Muscle of leg (tissue), 11 donors: Measurements from ENCODE around the gene MMP24. TPM values are rescaled to one million over a fixed set of nuclear protein-coding genes. Genes with fewer than 3 reads are reported as not detected.

ENCODE experiments used
- DNase-seq: peaks from one replicate; pipeline ENCODE4 v3.0.0; 2013
- H3K27ac ChIP-seq: one replicate; pipeline ENCODE4 v1.5.1; 2013; ENCODE audit warnings: mild to moderate bottlenecking, low read length, control low read depth
- H3K27me3 ChIP-seq: one replicate; pipeline ENCODE4 v1.6.1; 2013; ENCODE audit warnings: low read length; ENCODE audit not compliant: control insufficient read depth, insufficient read depth
- H3K36me3 ChIP-seq: one replicate; pipeline ENCODE4 v1.6.1; 2013; ENCODE audit warnings: low read length; ENCODE audit not compliant: control insufficient read depth, insufficient read depth
- H3K4me1 ChIP-seq: one replicate; pipeline ENCODE4 v1.6.1; 2013; ENCODE audit warnings: low read length; ENCODE audit not compliant: control insufficient read depth, insufficient read depth
- H3K4me3 ChIP-seq: one replicate; pipeline ENCODE4 v1.5.1; 2013; ENCODE audit warnings: low read length, control low read depth
- H3K9me3 ChIP-seq: replicated peaks from 2 replicates; pipeline ENCODE4 v1.6.1; 2013; ENCODE audit warnings: low read depth, low read length; ENCODE audit not compliant: control insufficient read depth
- WGBS: methylation state at CpG from one replicate; pipeline ENCODE4 v1.1.5; 2013; ENCODE audit warnings: missing lambda C conversion rate; ENCODE audit not compliant: insufficient coverage; 5-methylcytosine and 5-hydroxymethylcytosine counted together
- polyA plus RNA-seq, 8 donors: library from polyadenylated mRNA; unstranded; fragments of 120-200 nt; gene quantifications; one replicate each; pipeline versions ENCODE4 v1.2.1 to v1.2.3, GENCODE V29; 2013; ENCODE audit warnings: inconsistent platforms in 1 of 8, low replicate concordance in 1 of 8; ENCODE audit not compliant: insufficient read length in 8 of 8, insufficient read depth in 1 of 8
- total RNA-seq: library from RNA; stranded (reverse); fragments of 120-200 nt; gene quantifications from one replicate; pipeline ENCODE4 v1.2.4, GENCODE V29; 2013

The MMP24 gene
- total and polyA plus RNA-seq, 9 donors, result 0.27 to 0.61 (median 0.36) TPM

DNA sequence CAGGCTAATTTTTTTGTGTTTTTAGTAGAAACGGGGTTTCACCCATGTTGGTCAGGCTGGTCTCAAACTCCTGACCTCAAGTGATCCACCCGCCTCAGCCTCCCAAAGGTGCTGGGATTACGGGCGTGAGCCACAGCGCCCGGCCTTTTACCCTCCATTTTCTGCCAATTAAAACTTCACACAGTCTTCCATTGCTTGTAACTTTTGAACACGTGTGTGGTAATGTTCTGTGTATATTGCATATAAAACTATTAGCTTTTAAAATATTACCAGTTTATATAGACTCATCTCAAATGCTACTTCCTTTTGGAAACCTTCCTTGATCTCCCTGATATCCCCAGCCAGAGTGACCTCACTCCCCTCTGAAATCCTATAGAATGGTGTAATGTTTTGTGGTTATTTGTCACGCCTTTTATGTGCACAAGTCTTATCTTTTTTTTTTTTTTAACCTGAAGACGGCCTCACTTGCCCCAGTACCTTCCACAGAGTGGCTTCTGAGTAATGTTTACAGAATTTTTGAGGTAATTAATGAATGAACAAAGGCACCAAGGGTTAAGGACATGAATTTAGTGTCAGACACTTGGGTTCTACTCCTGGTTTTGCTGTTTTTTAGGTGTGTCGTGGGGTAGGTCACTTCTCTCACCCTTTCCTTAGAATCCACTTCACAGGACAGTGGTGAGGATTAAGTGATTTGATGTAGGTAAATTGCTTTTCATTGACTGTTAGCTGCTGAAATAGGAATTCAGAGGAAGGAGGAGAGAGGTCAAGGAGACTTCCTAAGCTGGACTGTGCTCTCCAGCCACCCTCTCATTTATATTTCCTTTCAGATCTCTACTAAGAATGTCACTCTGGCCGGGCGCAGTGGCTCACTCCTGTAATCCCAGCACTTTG, 11.2 kb upstream of the MMP24 start:
- no peaks in the 10 kb centered on the region for H3K4me1 ChIP-seq
- WGBS, result 81% methylated on average over 2 of the region's 12 CpGs
- H3K27me3 ChIP-seq, result no peaks in the 10 kb centered on the region
- no peaks in the 10 kb centered on the region for H3K36me3 ChIP-seq
- no peaks in the 10 kb centered on the region for H3K9me3 ChIP-seq
- no peak for DNase-seq
- H3K4me3 ChIP-seq, result no peak overlapping the region
- no peak overlapping the region for H3K27ac ChIP-seq

DNA sequence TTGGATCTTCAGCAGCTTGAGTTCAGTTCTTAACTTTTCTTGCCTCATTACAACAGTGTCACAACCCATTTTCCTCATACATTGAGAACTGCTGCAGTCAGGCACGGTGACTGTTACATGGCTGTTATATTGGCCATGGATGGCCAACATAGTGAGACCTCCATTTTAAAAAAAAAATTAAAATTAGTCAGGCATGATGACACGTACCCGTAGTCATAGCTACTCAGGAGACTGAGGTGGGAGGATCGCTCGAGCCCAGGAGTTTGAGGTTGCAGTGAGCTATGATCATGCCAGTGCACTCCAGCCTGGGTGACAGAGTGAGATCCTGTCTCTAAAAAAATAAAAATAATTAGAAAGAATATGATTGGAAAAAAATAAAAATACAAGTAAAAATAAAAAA, 9.9 kb upstream of the MMP24 start:
- DNase-seq, result no peak
- no CpG with 5 or more reads among the region's 5 CpGs for WGBS

DNA sequence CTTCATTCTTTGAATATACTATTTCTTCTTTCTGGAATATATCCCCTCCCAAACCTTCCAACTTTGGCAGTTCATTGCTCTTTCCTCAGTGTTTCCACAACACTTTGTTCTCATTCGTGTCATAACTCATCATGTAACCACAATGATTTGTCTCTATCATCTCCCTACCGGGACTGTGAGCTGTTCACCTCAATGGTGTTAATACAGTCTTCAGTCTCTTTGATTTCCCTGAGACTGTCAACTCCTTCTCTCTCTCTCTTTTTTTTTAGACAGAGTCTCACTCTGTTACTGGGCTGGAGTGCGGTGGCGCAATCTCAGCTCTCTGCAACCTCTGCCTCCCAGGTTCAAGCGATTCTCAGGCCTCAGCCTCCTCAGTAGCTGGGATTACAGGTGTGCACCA, 2.5 kb upstream of the MMP24 start:
- no peaks in the 10 kb centered on the region for H3K36me3 ChIP-seq
- no peak overlapping the region for H3K4me3 ChIP-seq
- H3K27ac ChIP-seq, result no peak overlapping the region
- H3K9me3 ChIP-seq, result no peaks in the 10 kb centered on the region
- peaks cover 17% of the 10 kb centered on the region for H3K27me3 ChIP-seq
- 91% methylated on average over 5 of the region's 5 CpGs for WGBS
- no peak for DNase-seq
- peaks cover 7% of the 10 kb centered on the region for H3K4me1 ChIP-seq

More for the DNA sequence above, 9.9 kb upstream of the MMP24 start:
- Histone ChIP-seq H3K27me3 (no peaks in the 10 kb centered on the region), H3K4me1 (no peaks in the 10 kb centered on the region), H3K9me3 (no peaks in the 10 kb centered on the region), H3K36me3 (no peaks in the 10 kb centered on the region), H3K27ac (no peak overlapping the region), H3K4me3 (no peak overlapping the region)

DNA sequence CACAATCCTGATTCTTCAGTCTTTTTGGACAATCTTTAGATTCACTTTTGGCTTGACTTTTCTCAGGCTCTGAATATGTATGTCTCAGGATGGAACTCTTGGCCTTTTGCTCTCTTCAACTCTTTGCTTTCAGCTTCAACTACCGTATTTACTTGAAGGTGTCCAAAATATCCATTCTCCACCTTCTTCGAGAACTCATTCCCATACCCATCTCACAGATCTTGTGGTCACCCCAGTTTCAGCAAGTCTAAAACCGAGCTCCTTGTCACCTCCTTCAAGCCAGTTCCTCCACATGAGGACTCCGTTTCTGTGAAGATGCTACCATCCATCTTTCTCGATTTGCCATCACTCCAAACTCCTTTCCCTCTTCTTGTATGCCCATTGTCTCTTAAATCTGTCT, 2.0 kb upstream of the MMP24 start:
- no peak for DNase-seq
- 92% methylated on average over 5 of the region's 5 CpGs for WGBS
- Histone ChIP-seq H3K36me3 (no peaks in the 10 kb centered on the region), H3K4me1 (peaks cover 7% of the 10 kb centered on the region), H3K27ac (no peak overlapping the region), H3K27me3 (peaks cover 17% of the 10 kb centered on the region), H3K4me3 (no peak overlapping the region), H3K9me3 (no peaks in the 10 kb centered on the region)

DNA sequence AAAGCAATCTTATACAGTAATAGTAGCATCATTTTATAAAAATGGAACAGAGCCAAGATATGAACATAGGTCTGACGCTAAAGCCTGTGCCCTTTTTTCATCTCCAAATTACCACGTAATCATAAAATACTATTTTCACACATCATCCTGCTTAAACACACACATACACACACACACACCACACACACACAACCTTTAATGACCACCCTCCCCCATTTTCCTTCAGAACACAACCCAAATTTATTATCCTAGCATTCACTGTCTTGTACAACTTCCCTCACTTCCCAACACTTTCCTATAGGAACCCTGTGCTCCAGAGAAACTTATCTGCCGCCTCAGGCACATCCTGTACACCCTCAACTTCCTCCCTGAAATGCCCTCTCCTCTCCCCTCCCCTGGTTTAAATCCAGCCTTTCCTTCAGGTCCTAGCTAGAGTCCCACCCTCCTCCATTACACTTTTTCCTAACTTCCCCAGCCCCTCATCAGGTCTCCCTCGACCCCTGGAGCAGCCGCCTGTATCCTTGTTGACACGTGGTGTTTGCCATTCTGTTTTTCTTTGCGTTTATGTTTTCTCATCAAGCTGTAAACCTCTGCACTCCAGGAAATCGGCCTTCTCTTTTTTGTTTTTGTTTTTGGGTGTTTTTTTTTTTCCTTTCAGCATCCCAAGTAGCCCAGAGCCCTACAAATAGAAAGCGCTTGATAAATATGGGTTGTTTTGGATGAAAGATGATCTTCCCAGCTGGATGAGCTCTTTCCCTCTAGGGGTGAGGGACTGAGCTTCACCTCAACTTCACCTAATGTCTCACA, 968 bp upstream of the MMP24 start:
- H3K4me3 ChIP-seq, result no peak overlapping the region
- H3K36me3 ChIP-seq, result no peaks in the 10 kb centered on the region
- H3K4me1 ChIP-seq, result peaks cover 7% of the 10 kb centered on the region
- no peak overlapping the region for H3K27ac ChIP-seq
- H3K9me3 ChIP-seq, result no peaks in the 10 kb centered on the region
- WGBS, result 61% methylated on average over 3 of the region's 9 CpGs
- H3K27me3 ChIP-seq, result peaks cover 17% of the 10 kb centered on the region
- DNase-seq, result peak; percentile 12

DNA sequence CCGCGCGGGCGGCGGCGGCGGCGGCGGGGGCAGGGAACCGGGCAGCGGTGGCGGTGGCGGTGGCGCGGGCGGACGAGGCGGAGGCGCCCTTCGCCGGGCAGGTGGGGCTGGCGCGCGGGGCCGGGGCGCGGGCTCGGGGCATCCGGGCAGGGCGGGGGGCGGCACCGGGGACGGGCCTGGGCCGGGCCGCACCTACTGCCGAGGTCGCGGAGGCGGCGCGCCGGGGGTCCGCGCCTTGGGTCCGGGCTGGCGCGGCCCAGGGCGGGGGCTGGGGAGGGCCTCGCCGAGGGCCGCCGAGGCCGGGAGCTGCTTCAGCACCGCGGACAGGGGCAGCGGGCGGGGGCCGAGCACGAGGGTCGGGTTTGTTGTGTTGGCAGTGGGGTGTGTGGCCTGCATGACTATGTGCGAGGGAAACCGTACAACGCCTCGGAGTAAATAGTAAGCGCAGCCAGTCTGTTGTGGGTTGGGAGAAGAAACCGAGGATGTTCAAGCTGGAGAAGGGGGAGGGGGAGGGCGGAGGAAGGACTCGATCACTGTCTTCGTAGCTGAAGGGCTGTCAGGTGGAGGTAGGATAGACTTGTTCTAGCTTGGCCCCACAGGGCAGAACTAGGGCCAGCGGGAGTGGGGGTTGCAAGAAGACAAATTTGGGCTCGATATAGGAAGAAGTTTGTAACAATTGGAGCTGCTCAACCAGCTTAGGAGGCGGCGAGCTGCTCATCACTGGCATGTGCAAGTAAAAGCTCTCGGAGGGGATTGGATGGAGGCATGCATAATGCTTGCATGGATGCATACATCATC, 593 bp downstream of the MMP24 start:
- no peaks in the 10 kb centered on the region for H3K36me3 ChIP-seq
- no peak overlapping the region for H3K27ac ChIP-seq
- H3K4me3 ChIP-seq, result no peak overlapping the region
- 2% methylated on average over 71 of the region's 74 CpGs for whole genome bisulfite sequencing
- no peaks in the 10 kb centered on the region for H3K9me3 ChIP-seq
- peaks cover 17% of the 10 kb centered on the region for H3K27me3 ChIP-seq
- peaks cover 7% of the 10 kb centered on the region for H3K4me1 ChIP-seq
- DNase-seq, result peak; percentile 68

DNA sequence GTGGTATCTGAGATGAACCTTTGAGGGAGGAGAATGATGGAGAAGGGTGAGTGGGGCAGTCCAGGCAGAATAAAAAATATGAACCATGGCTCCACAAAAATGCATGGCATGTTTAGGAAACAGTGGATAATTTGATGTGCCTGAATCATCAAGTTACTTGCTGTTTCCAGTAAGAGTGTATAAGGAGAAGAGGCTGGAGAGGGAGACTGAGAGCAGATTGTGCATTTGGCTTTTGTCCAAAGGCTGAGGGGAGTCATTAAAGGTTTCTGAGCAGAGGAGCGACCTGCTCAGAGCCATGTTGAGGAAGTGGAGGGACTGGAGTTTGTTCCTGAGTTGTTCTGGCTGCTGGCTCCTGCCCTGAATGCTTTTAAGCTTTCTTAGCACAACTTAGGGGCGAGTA, 6.1 kb downstream of the MMP24 start:
- no peak for DNase-seq
- WGBS, result 23% methylated on average over 2 of the region's 2 CpGs
- no peaks in the 10 kb centered on the region for H3K27me3 ChIP-seq
- no peak overlapping the region for H3K4me3 ChIP-seq
- H3K36me3 ChIP-seq, result no peaks in the 10 kb centered on the region
- H3K9me3 ChIP-seq, result no peaks in the 10 kb centered on the region
- H3K27ac ChIP-seq, result no peak overlapping the region
- no peaks in the 10 kb centered on the region for H3K4me1 ChIP-seq

DNA sequence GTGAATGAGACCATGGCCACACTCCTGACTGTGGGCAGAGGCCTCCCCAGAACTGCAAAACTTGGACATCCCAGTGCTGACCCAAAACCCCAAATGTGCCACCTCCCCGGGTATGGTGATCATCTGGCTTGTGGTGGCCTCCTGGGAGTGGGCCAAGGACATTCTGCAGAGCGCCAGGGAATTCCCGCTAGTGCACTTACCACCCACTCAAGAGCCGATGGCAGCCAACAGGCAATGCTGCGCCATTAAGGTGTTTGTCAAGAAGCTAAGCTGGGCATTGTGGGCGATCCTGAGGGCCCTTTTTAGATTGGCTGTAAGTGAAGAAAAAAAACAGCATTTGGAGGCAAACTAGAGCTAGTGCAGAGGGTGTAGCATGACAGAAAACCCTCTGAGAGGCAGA, 9.4 kb downstream of the MMP24 start:
- DNase-seq, result no peak
- WGBS, result 100% methylated on average over 1 of the region's 6 CpGs
- Histone ChIP-seq H3K4me1 (no peaks in the 10 kb centered on the region), H3K4me3 (no peak overlapping the region), H3K9me3 (no peaks in the 10 kb centered on the region), H3K36me3 (no peaks in the 10 kb centered on the region), H3K27me3 (peaks cover 4% of the 10 kb centered on the region), H3K27ac (no peak overlapping the region)

DNA sequence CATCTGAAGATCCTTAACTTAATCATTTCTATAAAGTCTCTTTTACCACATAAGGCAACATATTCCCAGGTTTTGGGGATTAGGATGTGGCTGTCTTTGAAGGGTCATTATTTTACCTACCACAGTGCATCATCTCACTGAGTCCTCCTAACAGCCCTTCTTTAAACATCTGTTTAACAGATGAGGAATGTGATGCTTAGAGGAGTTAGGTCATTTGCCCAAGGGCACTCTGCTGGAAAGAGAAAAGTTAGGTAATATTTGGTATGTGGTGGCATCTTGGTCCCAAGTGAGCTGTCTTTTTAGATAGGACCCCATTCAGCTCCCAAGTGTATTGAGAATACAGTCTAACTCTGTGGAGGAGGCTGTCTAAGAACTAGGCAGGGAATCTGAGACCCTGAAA, 11.0 kb downstream of the MMP24 start:
- DNase-seq, result no peak
- Histone ChIP-seq H3K4me3 (no peak overlapping the region), H3K9me3 (no peaks in the 10 kb centered on the region), H3K27ac (no peak overlapping the region), H3K36me3 (no peaks in the 10 kb centered on the region), H3K27me3 (peaks cover 4% of the 10 kb centered on the region), H3K4me1 (no peaks in the 10 kb centered on the region)

DNA sequence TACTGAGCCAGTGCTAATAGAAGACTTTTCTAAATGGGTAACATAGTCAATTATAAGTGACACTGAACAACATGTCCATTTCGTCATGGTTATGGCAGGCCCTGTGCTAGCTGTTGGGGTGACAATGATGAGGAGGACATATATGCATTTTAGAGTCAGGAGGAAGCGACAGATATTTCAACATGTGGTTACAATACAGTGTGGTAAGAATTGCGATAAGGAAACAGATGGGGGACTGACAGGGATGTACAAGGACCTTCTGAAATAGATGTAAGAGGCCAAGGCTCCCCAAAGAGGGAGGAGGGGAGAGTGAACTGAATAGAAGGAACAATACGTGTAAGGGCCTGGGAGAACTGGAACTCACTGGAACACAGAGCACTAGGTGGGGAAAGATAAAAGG, 11.7 kb downstream of the MMP24 start:
- no peak overlapping the region for H3K27ac ChIP-seq
- DNase-seq, result no peak
- no peaks in the 10 kb centered on the region for H3K9me3 ChIP-seq
- H3K4me3 ChIP-seq, result no peak overlapping the region
- no peaks in the 10 kb centered on the region for H3K4me1 ChIP-seq
- 74% methylated on average over 4 of the region's 4 CpGs for WGBS
- H3K27me3 ChIP-seq, result peaks cover 4% of the 10 kb centered on the region
- no peaks in the 10 kb centered on the region for H3K36me3 ChIP-seq
